ENCODE data around the gene SYTL3. TPM values are rescaled to one million over a fixed set of nuclear protein-coding genes. Genes with fewer than 3 reads are reported as not detected.
A peak's percentile ranks its signal among the peaks of the same experiment; 100 is the strongest.

Gene SYTL3
- total RNA-seq, 1 experiment from 2014 or later, result 1.8 TPM

DNA sequence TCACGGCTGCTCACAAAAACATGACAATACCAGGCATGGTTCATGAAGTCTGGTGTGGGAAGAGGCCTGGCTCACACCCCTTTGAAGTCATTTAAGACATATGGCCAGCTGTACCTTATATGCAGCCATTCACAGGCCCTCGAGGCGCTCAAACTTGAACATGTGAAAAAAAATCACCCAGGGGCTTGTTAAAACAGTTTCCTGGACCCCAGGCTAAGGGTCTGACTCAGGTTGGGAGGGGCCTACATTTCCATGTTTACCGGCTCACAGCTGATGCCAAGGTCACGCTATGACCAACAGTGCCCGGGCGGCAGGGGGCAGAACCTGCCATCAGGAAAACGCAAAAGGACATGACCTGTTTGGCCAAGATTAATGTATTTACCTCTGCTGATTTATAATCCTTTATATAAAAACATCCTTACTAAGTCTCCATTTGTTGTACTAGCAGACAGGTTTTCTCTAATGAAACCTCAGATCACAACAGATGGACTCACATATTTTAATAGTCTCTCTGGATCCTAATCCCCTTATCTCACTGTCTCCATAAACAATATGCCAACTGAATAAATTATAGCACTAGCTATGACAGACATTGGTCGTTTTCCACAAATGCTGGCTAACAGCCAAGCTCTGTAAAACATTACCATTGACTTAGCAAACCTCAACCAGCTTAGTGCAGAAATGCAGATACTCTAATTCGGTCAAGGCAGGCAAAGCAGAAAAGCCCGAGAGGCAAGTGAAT is 149.4 kb downstream of the SYTL3 start:
- peak; percentile 58 for DNase-seq
- no peaks in the 10 kb centered on the region for H3K9me2 ChIP-seq (replicated peaks; ENCODE audit: low read length)

DNA sequence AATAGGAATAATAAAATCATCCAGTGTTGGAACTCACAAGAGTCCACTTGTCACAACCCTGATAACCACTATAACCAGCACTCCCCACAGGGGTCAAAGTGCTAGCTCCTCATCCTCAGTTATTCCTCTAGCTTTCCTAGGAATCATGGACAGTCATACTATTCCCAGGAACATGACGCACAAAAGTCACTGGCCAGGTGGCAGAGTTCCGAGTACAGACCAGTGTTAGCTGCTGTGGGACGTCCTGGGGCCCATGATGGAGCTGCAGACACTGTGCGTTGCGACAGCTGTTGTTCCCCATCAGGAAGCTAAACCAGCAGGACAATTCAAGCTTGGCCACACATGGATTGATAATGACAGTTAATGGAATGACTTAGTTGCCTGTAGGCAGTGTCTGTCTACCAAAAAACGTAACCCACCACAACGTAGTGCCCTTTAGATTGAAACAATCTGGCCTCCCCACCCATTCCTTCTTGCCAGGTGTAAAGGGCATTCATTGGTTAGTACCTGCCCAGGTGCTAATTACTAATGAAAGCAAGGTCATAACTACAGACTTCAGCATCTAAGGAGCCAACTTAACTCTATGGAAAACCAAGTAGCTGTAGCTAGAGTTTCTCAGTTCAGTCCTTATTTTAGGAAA is 151.9 kb downstream of the SYTL3 start:
- peaks cover 96% of the 10 kb centered on the region for H3K79me2 ChIP-seq (ENCODE audit: low read length)
- peaks cover 72% of the 10 kb centered on the region for H3K4me1 ChIP-seq (ENCODE audit: insufficient read depth, low read length)
- H3K9me2 ChIP-seq (replicated peaks; ENCODE audit: low read length), result no peaks in the 10 kb centered on the region
- ChIA-PET CTCF (no interaction called here), POLR2A (ENCODE audit: unreplicated experiment) (no interaction called here)
- H3K9me3 ChIP-seq (ENCODE audit: low read length), result no peaks in the 10 kb centered on the region
- no TSS peak for BruUV-seq (replicated peaks)
- no peak overlapping the region for H3K4me3 ChIP-seq (ENCODE audit: low read length)
- H3K9ac ChIP-seq (ENCODE audit: low read length), result no peak overlapping the region
- no peak overlapping the region for H3K27ac ChIP-seq (ENCODE audit: low read length)
- H3K27me3 ChIP-seq (ENCODE audit: low read length), result no peaks in the 10 kb centered on the region
- H4K20me1 ChIP-seq (ENCODE audit: low read length), result peaks cover 85% of the 10 kb centered on the region
- TF ChIP-seq, protein P1, sequence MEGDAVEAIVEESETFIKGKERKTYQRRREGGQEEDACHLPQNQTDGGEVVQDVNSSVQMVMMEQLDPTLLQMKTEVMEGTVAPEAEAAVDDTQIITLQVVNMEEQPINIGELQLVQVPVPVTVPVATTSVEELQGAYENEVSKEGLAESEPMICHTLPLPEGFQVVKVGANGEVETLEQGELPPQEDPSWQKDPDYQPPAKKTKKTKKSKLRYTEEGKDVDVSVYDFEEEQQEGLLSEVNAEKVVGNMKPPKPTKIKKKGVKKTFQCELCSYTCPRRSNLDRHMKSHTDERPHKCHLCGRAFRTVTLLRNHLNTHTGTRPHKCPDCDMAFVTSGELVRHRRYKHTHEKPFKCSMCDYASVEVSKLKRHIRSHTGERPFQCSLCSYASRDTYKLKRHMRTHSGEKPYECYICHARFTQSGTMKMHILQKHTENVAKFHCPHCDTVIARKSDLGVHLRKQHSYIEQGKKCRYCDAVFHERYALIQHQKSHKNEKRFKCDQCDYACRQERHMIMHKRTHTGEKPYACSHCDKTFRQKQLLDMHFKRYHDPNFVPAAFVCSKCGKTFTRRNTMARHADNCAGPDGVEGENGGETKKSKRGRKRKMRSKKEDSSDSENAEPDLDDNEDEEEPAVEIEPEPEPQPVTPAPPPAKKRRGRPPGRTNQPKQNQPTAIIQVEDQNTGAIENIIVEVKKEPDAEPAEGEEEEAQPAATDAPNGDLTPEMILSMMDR (conservative IDR thresholded peaks at IDR 0.05; ENCODE audit: low read depth, low read length), result no peak
- TF ChIP-seq EZH2 (IDR thresholded peaks at IDR 0.05; ENCODE audit: low read length, unreplicated experiment) (no peak), EZH2phosphoT487 (IDR thresholded peaks at IDR 0.05; ENCODE audit: borderline replicate concordance, low read length) (no peak)
- peaks cover 39% of the 10 kb centered on the region for H3K36me3 ChIP-seq (ENCODE audit: low read depth, low read length)
- DNase-seq (no peak), ATAC-seq (no peak)
- no peak overlapping the region for H2AFZ ChIP-seq (ENCODE audit: low read length)
- H3K4me2 ChIP-seq (ENCODE audit: low read length), result no peak overlapping the region
- intact Hi-C loops (cut with micrococcal nuclease), result no loop called here
- H3F3A ChIP-seq (ENCODE audit: low read length, unreplicated experiment), result no peaks in the 10 kb centered on the region

More for the DNA sequence above, 149.4 kb downstream of the SYTL3 start:
- Histone ChIP-seq H3K4me1 (ENCODE audit: insufficient read depth, low read length) (peaks cover 49% of the 10 kb centered on the region), H3K9me3 (ENCODE audit: low read length) (no peaks in the 10 kb centered on the region), H3K79me2 (ENCODE audit: low read length) (peaks cover 98% of the 10 kb centered on the region), H3K9ac (ENCODE audit: low read length) (no peak overlapping the region), H3F3A (ENCODE audit: low read length, unreplicated experiment) (no peaks in the 10 kb centered on the region), H3K4me3 (ENCODE audit: low read length) (no peak overlapping the region), H3K36me3 (ENCODE audit: low read depth, low read length) (peaks cover 42% of the 10 kb centered on the region), H3K4me2 (ENCODE audit: low read length) (peak overlapping the region; percentile 20; the same call in 1 of the 2 replicates), H3K27ac (ENCODE audit: low read length) (peak overlapping the region; percentile 1; the same call in 1 of the 2 replicates), H3K27me3 (ENCODE audit: low read length) (no peaks in the 10 kb centered on the region), H2AFZ (ENCODE audit: low read length) (no peak overlapping the region), H4K20me1 (ENCODE audit: low read length) (peaks cover 91% of the 10 kb centered on the region)
- intact Hi-C loops (cut with micrococcal nuclease), result loop anchor here (2.0 to 10.0 kb wide), 2 partner anchors 94 to 174 kb away; no protein-coding TSS in a partner anchor
- BruUV-seq (replicated peaks), result no TSS peak
- ChIA-PET POLR2A (ENCODE audit: unreplicated experiment) (no interaction called here), CTCF (no interaction called here)
- TF ChIP-seq EZH2phosphoT487 (IDR thresholded peaks at IDR 0.05; ENCODE audit: borderline replicate concordance, low read length) (no peak), EZH2 (IDR thresholded peaks at IDR 0.05; ENCODE audit: low read length, unreplicated experiment) (no peak)
- TF ChIP-seq, protein P1 (conservative IDR thresholded peaks at IDR 0.05; ENCODE audit: low read depth, low read length), result 0 out of 2 replicates have a peak, but pooled peaks have one; percentile 32
- peak; percentile 68 for ATAC-seq

Data from PC-3 (cell line).